NCI-H2227 treated with DMSO at 0.1 percent for 48 hours (cell line): ENCODE data around the gene ABHD18.

Source experiments
- DNase-seq: peaks from one replicate; lab custom pipeline; 2025; lab: John Stamatoyannopoulos, UW

The ABHD18 gene

DNA sequence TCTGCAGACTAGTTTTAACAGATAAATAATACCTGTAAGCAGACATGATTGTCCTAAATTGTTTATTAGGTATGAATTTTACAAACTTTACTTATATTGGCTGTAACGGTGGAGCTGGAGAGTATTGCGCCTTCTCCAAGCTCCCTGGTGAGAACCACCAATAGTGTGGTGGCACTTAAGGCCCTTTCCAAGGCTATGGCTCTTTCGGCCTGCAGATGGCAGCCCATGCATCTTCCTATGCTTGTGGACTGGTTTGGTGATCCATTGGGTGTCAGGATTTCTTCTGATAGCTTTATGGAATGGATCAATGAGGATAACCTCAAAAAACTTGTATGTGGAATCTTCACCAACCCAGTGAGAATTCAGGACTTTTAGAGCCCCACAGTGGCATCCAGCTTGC is 103.7 kb downstream of the ABHD18 start:
- DNase-seq: no peak

GRCh38 chr4:128076464-128076863 is 111.3 kb downstream of the ABHD18 start:
- DNase-seq: no peak
